ENCODE measurements around the gene UNC93A. TPM values are rescaled to one million over a fixed set of nuclear protein-coding genes. Genes with fewer than 3 reads are reported as not detected.

UNC93A gene
- total RNA-seq, 2 experiments from 2014 or later = not detected

- POLR2A ChIA-PET = interaction anchor here (0.6 kb wide), 1 partner anchor 1464 kb away, joined by 3 read pairs; no protein-coding TSS in a partner anchor
- no peak overlapping the region for H3K4me2 ChIP-seq (ENCODE audit: low read length)
- CTCF ChIA-PET (ENCODE audit: unreplicated experiment) = no interaction called here
- H2AFZ ChIP-seq (ENCODE audit: low read length) = no peak overlapping the region
- TF ChIP-seq CTCF (conservative IDR thresholded peaks at IDR 0.05; ENCODE audit: low read length) (no peak), EZH2phosphoT487 (IDR thresholded peaks at IDR 0.05; ENCODE audit: borderline replicate concordance, low read depth, low read length) (no peak)
- H3K36me3 ChIP-seq (ENCODE audit: insufficient read depth, low read length) = no peaks in the 10 kb centered on the region
- H3K27ac ChIP-seq (ENCODE audit: low read depth, low read length, poor library complexity, severe bottlenecking) = no peak overlapping the region
- H3K4me1 ChIP-seq (ENCODE audit: insufficient read depth, low read length, poor library complexity, severe bottlenecking) = no peaks in the 10 kb centered on the region
- no TSS peak for BruUV-seq (replicated peaks)
- H3K79me2 ChIP-seq (ENCODE audit: insufficient read depth, low read depth, low read length) = no peaks in the 10 kb centered on the region
- no peaks in the 10 kb centered on the region for H3K9me3 ChIP-seq (ENCODE audit: low read length)
- intact Hi-C loops (cut with micrococcal nuclease; ENCODE audit: unreplicated experiment) = no loop called here
- no peaks in the 10 kb centered on the region for H3K9me2 ChIP-seq (ENCODE audit: insufficient read depth, low read length)
- no peak for DNase-seq (ENCODE audit: low spot score)
- H3K4me3 ChIP-seq (ENCODE audit: low read depth, low read length, poor library complexity, severe bottlenecking) = no peak overlapping the region
- H4K20me1 ChIP-seq (ENCODE audit: insufficient read depth, low read length) = no peaks in the 10 kb centered on the region
Measured at GRCh38 chr6:167336844-167337630, 45.9 kb downstream of the UNC93A start.

GRCh38 chr6:167337675-167338449 is 46.7 kb downstream of the UNC93A start:
- no TSS peak for BruUV-seq (replicated peaks)
- intact Hi-C loops (cut with micrococcal nuclease; ENCODE audit: unreplicated experiment) = no loop called here
- no peak overlapping the region for H2AFZ ChIP-seq (ENCODE audit: low read length)
- no peaks in the 10 kb centered on the region for H3K4me1 ChIP-seq (ENCODE audit: insufficient read depth, low read length, poor library complexity, severe bottlenecking)
- POLR2A ChIA-PET = no interaction called here
- H4K20me1 ChIP-seq (ENCODE audit: insufficient read depth, low read length) = no peaks in the 10 kb centered on the region
- no peaks in the 10 kb centered on the region for H3K36me3 ChIP-seq (ENCODE audit: insufficient read depth, low read length)
- no peak overlapping the region for H3K4me3 ChIP-seq (ENCODE audit: low read depth, low read length, poor library complexity, severe bottlenecking)
- no peak overlapping the region for H3K4me2 ChIP-seq (ENCODE audit: low read length)
- CTCF ChIA-PET (ENCODE audit: unreplicated experiment) = no interaction called here
- no peaks in the 10 kb centered on the region for H3K79me2 ChIP-seq (ENCODE audit: insufficient read depth, low read depth, low read length)
- no peak overlapping the region for H3K27ac ChIP-seq (ENCODE audit: low read depth, low read length, poor library complexity, severe bottlenecking)
- no peaks in the 10 kb centered on the region for H3K9me2 ChIP-seq (ENCODE audit: insufficient read depth, low read length)
- no peak for DNase-seq (ENCODE audit: low spot score)
- TF ChIP-seq EZH2phosphoT487 (IDR thresholded peaks at IDR 0.05; ENCODE audit: borderline replicate concordance, low read depth, low read length) (no peak), CTCF (conservative IDR thresholded peaks at IDR 0.05; ENCODE audit: low read length) (no peak)
- H3K9me3 ChIP-seq (ENCODE audit: low read length) = no peaks in the 10 kb centered on the region
